ENCODE measurements around the gene GRK4.
"Not testable (repeated sequence)": the region's sequence is repeated elsewhere in the genome, so short reads cannot be mapped to it uniquely, and the experiment has no call there.

GRK4 gene

DNA sequence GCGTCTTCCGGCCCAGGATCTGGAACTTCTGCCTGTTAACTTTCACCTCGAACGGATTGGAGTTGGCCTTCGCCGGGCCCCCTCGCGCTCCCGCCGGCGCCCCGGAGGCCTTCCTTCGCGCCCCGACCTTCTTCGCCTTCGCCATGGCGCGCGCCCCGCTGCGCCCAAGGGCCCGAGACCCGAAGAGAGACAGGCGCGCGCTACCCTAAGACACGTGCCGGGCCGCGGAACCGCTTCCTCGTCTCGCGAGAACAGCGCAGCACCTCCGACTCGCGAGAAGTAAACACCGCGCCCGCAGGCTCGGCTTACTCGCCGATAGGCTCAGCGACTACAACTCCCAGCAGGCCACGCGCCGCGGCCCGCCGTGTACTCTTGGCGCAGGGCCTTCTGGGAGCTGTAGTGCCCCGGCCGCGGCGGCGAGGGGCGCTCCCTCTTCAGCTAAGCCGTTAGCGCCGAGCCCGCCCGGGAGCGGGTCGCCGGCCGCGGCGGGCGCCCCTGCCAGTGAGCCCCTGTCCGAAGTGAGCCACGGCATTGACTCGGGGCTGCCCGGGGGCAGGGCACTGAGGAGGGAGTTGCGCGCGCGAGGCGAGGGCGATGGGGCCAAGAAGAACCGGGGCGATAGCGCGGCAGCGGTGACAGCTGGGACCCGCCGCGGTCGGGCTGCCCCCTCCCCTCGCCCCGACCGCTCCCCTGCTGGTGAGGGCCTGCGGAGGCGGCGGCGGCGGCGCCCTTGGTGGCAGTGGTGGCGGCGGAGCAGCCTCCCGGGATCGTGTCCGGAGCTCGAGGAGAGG lies at the start of gene GRK4, which contains the start of gene NOP14:
Gene GRK4, plus strand, starts transcription at position 397 of the 791 bp plus-strand sequence. CDS start 500 bp downstream, outside the sequence.
Gene NOP14, minus strand, starts transcription at position 232 of the 791 bp plus-strand sequence. Its CDS starts 87 bp downstream, at position 145.
- peak; percentile 97 for DNase-seq (ENCODE audit: low spot score)

DNA sequence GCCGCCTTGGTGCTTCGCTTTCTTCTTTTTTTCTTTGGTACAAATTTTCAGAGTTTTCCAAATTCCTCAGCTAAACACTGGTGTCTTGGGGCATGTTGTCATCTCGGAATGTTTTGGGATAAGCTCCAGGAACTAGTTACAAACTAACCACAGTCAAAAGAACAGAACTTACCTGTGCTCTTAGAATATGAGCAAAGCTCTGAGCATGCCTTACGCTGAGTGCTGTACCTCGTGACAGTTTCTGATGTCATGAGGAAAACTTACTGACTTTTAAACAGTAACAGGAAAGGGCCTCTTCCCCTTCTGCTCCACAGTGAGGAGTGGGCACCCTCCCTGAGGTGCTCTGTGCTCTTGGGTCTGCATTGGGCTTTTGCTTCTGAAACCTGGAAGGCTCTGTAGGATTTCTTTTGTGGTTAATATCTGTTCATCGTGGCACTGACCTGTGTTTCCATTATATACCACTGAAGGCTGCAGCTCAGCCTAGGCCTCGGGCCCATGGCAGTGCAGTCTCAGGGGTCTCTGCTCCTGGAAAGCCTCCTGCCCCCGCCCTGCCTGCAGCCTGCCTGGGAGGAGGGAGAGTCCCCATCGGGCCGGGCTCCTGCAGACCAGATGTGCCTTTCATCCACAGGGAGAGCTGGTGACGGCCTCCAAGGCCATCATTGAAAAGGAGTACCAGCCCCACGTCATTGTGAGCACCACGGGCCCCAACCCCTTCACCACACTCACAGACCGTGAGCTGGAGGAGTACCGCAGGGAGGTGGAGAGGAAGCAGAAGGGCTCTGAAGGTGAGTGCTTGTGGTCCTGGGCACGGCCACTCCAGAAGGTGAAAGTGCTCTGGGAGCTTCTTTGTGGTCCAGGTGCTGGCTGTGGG lies 48.9 kb upstream of the GRK4 start:
- no peak for DNase-seq (ENCODE audit: low spot score)

DNA sequence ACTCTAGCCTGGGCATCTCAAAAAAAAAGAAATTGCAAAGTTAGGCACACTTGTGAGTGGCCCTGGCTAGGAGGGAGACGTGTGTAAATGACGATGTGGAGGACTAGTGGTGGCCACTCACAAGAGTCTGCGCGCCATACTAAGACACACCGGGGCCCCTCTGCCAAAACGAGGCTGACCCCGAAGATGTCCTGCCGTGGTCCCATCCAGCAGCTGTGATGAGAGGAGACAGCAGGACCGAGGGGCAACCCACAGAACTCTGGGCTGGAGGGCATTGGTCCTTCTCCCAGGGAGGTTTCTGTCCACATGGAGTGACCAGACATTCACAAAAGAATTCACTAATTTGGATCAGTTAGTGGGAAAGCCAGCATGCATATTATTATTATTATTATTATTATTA lies 47.6 kb upstream of the GRK4 start:
- no peak for DNase-seq (ENCODE audit: low spot score)

DNA sequence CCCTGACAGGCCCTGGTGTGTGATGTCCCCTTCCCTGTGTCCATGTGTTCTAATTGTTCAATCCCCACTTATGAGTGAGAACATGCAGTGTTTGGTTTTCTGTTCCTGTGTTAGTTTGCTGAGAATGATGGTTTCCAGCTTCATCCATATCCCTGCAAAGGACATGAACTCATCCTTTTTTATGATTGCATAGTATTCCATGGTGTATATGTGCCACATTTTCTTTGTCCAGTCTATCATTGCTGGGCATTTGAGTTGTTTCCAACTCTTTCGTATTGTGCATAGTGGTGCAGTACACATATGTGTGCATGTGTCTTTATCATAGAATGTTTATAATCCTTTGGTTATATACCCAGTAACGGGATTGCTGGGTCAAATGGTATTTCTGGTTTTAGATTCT lies 46.7 kb upstream of the GRK4 start:
- not testable (repeated sequence) for DNase-seq (ENCODE audit: low spot score)

DNA sequence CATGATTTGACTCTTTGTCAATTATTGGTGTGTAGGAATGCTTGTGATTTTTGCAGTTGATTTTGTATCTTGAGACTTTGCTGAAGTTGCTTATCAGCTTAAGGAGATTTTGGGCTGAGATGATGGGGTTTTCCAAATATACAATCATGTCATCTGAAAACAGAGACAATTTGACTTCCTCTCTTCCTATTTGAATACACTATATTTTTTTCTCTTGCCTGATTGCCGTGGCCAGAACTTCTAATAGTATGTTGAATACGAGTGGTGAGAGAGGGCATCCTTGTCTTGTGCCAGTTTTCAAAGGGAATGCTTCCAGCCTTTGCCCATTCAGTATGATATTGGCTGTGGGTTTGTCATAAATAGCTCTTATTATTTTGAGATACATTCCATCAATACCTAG lies 45.1 kb upstream of the GRK4 start:
- not testable (repeated sequence) for DNase-seq (ENCODE audit: low spot score)

DNA sequence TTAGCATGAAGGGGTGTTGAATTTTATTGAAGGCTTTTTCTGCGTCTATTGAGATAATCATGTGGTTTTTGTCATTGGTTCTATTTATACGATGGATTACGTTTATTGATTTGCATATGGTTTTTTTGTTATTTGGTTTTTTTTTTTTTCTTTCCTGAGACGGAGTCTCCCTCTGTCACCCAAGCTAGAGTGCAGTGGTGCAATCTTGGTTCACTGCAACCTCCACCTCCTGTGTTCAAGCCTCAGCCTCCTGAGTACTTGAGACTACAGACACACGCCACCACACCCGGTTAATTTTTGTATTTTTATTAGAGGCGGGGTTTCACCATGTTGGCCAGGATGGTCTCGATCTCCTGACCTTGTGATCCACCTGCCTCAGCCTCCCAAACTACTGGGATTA lies 44.7 kb upstream of the GRK4 start:
- DNase-seq (ENCODE audit: low spot score): not testable (repeated sequence)

DNA sequence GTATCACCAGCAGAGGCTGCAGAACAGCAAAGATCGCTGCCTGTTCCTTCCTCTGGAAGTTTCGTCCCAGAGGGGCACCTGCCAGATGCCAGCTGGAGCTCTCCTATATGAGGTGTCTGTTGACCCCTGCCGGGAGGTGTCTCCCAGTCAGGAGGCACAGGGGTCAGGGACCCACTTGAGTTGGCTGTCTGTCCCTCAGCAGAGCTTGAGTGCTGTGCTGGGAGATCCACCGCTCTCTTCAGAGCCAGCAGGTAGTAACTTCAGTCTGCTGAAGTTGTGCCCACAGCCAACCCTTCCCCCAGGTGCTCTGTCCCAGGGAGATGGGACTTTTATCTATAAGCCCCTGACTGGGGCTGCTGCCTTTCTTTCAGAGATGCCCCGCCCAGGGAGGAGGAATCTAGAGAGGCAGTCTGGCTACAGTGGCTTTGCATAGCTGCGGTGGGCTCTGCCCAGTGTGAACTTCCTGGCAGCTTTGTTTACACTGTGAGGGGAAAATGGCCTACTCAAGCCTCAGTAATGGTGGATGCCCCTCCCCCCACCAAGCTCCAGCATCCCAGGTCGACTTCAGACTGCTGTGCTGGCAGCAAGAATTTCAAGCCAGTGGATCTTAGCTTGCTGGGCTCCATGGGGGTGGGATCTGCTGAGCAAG lies 40.8 kb upstream of the GRK4 start:
- not testable (repeated sequence) for DNase-seq (ENCODE audit: low spot score)

DNA sequence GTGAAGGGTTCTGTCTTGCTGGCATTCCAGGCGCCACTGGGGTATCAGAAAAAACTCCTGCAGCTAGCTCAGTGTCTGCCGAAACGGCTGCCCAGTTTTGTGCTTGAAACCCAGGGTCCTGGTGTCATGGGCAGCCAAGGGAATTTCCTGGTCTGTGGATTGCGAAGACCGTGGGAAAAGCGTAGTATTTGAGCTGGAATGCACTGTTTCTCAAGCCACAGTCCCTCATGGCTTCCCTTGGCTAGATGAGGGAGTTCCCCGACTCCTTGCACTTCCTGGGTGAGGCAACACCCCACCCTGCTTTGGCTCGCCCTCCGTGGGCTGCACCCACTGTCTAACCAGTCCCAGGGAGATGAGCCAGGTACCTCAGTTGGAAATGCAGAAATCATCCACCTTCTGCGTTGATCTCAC lies 40.2 kb upstream of the GRK4 start:
- no peak for DNase-seq (ENCODE audit: low spot score)

DNA sequence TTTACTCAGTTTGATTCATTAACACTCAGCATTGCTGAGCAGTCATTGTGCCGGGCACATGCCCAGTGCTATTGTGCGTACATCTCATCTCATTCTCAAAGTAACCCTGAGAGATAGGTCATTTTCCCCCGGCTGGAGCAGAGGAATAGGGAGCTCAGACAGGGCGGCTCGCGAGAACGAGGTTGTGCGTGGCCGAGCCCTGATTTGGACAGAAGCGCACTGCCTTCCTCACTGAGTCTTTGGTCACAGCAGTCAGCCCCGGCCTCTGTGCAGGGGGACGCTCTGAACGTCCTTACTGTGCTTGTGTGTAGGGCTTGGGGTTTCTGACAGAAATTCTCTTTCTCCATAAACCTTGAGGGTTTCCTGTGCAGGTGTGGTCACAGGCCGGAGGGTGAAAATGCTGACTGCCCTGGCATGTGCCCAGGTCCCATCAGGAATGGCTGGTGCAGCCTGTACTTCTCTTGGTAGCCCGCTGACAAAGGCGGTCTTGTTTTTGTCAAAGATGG lies 39.6 kb upstream of the GRK4 start:
- DNase-seq (ENCODE audit: low spot score): no peak

DNA sequence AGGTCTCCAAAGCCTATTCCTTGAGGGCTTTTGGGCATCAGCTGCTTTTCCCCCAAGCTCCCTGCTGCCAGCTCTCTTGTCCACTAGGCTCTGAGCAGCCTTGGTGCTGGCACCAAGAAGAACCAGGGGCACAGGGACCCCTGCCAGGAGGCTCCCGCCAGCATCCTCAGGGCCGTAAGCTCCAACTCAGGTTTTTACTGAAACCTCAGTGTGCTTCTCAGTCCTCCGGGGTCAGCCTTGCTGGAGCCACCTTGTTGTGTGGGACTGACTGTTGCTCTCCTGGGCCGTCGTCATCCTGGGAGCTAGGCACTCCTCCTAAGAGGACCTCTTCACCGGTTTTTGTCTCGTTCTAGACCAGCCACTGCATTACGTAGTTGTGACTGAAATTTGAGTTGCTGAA lies 39.1 kb upstream of the GRK4 start:
- no peak for DNase-seq (ENCODE audit: low spot score)

DNA sequence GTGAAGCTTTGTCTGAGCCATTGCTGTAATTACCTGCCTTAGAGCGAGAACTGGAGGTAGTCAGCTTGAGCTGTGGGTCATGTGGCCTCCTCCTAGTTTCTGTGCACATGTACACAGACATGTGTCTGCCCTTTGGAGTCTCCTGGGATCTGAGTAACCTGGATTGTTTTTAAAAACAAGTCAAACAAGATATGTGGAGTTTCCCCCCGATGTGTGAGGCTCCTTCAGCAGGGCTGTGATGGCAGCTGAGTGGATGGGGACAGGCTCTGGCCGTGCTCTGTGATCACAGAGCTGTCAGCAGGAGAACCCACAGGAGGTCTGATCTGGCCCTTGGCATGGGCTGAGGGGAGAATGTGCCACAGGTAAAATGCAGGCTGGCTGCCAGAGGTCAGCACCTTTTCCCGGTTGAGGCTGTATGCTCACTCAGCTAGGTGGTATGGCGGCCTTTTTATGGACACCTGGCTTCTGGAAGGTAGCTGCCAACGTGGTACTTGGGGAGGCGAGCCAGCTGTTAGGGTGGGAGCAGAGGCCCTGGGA lies 38.5 kb upstream of the GRK4 start:
- no peak for DNase-seq (ENCODE audit: low spot score)

DNA sequence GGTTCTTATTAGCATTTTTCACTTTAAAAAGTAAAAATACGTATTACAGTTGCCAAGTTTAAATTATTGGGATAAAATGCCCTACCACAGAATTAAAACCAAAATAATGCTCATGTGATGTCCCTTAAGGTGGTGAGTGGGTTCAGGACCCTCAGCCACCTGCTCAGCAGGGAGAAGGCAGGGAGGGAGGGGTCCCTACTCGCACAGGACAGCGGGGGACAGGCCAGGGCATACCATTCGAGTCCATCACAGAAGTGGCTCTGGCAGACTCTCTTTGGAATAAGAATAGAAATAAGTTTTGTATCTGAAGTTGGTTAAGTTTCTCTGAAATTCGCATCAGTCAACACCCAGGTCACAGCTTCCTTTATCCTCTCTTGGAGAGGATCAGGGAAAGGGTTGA lies 37.9 kb upstream of the GRK4 start:
- no peak for DNase-seq (ENCODE audit: low spot score)

DNA sequence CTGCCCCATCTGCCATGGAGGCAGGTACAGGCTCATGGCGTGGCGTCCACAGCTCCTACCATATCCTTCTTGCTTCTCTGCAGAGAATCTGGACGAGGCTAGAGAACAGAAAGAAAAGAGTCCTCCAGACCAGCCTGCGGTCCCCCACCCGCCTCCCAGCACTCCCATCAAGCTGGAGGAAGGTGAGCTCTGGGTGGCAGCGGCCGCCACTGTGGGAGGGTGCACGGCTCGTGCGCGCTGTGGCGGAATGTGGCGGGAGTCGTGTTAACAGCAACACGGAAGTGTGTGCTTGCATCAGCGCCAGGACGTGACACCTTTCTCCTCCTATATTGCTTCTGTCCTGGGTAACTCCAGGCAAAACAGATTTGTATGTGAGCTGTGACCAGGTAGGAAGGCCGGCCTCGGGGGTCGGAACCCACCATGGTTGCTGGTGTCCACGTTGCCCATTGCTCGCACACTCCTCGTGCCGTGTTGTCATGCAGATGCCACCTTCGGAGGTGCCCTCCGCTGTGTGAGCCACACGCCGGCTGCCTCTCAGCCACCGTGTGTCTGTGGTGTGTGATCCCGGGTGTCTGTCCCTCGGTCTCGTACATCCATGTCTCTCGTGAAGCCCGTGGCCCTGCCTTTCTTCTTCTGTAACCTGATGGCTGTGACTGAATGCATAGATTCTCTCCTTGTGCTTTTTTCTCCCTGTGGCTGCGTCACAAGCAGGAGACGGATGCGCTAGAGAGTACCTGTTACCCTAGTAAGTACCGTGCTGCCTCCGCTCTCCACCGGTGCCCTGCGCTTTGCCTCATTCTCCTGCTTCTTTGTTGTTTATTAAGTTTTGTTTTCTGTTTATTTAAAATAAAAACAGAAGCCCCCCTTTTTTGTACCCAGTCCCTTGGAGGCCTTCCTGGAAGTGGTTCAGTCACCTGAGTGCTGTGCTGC lies 37.2 kb upstream of the GRK4 start:
- DNase-seq (ENCODE audit: low spot score): no peak

DNA sequence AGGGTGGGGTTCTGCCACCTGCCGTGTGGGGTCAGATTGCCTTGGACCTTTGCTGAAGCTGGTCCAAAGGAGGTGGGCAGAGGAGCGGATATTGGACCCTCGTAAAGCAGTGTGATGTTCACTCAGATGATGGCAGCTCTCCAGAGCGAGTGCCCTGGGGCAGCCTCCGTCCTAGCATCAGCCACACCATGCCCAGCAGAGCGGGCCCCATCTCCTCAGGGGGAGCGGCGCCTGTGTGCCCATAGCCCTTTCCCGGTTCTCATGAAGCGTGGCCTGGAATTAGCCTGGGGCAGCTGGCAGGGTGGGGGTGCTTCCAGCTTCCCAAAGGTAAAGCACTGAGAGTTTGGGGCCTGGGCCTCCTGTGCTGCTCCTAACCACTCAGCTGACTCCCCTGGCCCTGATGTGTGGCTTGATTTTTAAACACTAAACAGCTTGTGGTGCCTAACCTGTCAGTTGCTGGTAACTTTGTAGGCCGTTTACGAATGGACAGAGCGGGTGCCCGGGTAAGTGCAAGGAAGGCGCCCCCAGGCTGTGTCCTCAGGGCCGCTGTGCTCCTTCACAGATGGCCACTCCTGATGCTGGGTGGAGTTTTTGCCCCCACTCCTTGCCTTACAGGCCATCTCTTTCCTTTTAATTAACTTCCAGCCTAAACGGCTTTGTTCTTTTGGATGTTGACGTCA lies 36.2 kb upstream of the GRK4 start:
- no peak for DNase-seq (ENCODE audit: low spot score)

DNA sequence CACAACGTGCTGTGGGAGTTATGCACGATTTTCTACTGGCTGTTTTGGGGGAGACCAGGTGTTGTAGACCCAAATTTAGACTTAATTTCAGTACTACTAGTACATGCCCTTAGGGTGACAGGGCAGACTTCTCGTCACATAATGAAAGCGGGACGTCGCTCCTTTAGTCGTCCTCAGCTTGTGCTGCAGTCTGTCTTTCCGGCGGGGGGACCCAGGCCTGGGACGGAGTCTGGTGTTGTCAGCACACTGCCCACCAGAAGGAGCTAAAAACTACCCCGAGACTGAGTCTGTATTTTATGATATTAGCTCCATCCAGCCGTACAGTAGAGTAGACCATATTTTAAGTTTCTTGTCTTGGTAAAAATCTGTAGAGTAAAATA lies 35.7 kb upstream of the GRK4 start:
- DNase-seq (ENCODE audit: low spot score): no peak

DNA sequence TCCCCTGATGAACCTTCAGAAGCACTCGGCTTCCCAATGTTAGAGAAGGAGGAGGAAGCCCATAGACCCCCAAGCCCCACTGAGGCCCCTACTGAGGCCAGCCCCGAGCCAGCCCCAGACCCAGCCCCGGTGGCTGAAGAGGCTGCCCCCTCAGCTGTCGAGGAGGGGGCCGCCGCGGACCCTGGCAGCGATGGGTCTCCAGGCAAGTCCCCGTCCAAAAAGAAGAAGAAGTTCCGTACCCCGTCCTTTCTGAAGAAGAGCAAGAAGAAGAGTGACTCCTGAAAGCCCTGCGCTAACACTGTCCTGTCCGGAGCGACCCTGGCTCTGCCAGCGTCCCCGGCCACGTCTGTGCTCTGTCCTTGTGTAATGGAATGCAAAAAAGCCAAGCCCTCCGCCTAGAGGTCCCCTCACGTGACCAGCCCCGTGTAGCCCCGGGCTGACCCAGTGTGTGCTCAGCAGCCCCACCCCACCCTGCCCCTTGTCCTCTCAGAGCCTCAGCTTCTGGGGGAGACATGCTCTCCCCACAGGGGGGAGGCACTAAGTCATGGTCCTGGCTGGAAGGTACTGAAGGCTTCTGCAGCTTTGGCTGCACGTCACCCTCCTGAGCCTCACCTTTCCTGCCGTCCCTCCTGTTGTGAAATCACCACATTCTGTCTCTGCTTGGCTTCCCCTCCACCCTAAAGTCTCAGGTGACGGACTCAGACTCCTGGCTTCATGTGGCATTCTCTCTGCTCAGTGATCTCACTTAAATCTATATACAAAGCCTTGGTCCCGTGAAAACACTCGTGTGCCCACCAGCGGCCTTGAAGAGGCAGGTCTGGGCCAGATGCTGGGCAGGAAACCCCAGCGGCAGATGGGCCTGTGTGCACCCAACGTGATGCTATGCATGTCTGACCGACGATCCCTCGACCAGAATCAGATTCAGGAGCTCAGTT lies 34.9 kb upstream of the GRK4 start:
- no peak for DNase-seq (ENCODE audit: low spot score)

DNA sequence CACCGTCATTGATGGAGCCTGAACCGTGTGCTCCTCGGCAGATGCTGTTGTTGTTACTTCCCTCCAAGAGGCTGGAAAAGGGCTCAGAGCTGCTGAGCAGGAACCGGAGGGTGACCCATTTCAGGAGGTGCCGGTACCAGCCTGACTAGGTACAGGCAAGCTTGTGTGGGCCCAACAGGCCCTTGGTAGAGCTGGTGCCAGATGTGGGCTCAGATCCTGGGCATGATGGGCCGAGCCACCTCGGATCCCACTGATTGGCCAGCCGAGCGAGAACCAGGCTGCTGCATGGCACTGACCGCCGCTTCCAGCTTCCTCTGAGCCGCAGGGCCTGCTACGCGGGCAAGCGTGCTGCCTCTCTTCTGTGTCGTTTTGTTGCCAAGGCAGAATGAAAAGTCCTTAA lies 33.9 kb upstream of the GRK4 start:
- no peak for DNase-seq (ENCODE audit: low spot score)

DNA sequence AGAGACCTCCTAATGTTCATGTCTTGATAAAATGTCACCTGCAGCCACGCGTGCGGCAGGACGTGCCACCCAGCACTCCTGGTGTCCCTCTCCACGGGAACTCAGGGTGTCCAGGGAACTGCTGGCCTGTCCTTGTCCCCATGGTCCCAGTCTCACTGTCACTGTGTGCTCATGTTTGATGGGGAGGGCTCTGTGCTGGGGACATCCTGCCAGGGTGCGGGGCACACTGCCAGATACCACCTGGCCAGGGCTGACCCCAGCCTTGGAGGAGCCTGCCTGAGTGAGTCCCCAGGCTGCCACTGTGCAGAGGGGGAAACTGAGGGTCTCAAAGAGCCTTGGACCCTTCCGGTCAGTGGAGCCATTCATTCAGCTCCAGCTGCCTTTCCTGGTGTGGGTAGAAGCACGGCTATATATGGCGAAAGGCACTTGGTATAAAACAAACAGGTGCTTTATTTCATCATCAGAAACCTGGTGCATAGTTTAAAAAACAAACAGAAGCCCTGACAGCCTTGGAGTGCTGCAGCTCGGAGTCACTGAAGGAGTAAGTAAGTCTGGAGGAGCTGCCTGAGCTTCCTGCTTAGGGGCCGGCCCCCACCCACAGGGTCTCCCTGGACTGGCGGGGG lies 33.1 kb upstream of the GRK4 start:
- no peak for DNase-seq (ENCODE audit: low spot score)

Data from ecto neural progenitor cell (in vitro differentiated cells).